GM13977 (cell line): ENCODE data around the gene DPY19L3.
"Not testable (repeated sequence)": the region's sequence is repeated elsewhere in the genome, so short reads cannot be mapped to it uniquely, and the experiment has no call there.

Experiments
- DNase-seq: peaks from one replicate; pipeline ENCODE4 v3.0.0; 2012; ENCODE audit warnings: low spot score
- in situ Hi-C: fragments of 300-500 bp; cut with MboI; formaldehyde crosslinking; loops from one replicate; pipeline ENCODE4 v1.12.0; 2022; ENCODE audit warnings: low sequenced_read_pairs, low pct_unique_long_range_greater_than_20kb, mixed read lengths, inconsistent platforms; ENCODE audit not compliant: unreplicated experiment
- TF ChIP-seq, protein P1 (sequence below): IDR thresholded peaks from 2 replicates; pipeline ENCODE4 v1.5.1; 2012; ENCODE audit warnings: mild to moderate bottlenecking, control low read depth; ENCODE audit not compliant: insufficient read depth; ENCODE audit errors: extremely low read depth, missing control alignments

The DPY19L3 gene

GRCh38 chr19:32372726-32373517 lies 32.6 kb upstream of the DPY19L3 start:
- TF ChIP-seq, protein P1, sequence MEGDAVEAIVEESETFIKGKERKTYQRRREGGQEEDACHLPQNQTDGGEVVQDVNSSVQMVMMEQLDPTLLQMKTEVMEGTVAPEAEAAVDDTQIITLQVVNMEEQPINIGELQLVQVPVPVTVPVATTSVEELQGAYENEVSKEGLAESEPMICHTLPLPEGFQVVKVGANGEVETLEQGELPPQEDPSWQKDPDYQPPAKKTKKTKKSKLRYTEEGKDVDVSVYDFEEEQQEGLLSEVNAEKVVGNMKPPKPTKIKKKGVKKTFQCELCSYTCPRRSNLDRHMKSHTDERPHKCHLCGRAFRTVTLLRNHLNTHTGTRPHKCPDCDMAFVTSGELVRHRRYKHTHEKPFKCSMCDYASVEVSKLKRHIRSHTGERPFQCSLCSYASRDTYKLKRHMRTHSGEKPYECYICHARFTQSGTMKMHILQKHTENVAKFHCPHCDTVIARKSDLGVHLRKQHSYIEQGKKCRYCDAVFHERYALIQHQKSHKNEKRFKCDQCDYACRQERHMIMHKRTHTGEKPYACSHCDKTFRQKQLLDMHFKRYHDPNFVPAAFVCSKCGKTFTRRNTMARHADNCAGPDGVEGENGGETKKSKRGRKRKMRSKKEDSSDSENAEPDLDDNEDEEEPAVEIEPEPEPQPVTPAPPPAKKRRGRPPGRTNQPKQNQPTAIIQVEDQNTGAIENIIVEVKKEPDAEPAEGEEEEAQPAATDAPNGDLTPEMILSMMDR: no peak
- no peak for DNase-seq
- in situ Hi-C loops: no loop called here

GRCh38 chr19:32373585-32374295 lies 31.8 kb upstream of the DPY19L3 start:
- no peak for DNase-seq
- TF ChIP-seq, protein P1: no peak
- in situ Hi-C loops: no loop called here

GRCh38 chr19:32374362-32374761 lies 31.2 kb upstream of the DPY19L3 start:
- in situ Hi-C loops, DNase-seq: not testable (repeated sequence)

- DNase-seq, in situ Hi-C loops: not testable (repeated sequence)
These were observed 28.5 kb upstream of the DPY19L3 start for GRCh38 chr19:32377088-32377487.

DNA sequence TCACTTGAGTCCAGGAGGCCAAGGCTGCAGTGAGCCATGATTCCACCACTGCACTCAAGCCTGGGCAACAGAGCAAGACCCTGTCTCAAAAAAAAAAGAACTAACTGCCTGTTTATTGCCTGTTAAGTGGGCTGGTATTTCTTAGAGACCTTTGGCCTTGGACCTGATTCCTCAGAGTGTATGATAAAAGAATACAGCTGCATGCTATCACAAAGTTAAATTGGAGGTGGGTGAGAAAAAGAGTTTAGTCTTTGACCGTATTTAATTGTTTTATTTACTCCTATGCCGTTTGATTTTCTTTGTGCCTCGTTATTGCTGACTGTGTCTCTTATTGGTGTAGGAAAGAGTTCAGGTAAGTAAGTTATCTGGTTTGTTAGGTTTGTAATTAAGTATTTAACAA lies 25.3 kb upstream of the DPY19L3 start:
- in situ Hi-C loops: no loop called here
- DNase-seq: no peak
- TF ChIP-seq, protein P1: no peak

GRCh38 chr19:32387701-32388392 lies 17.7 kb upstream of the DPY19L3 start:
- TF ChIP-seq, protein P1: no peak
- in situ Hi-C loops: no loop called here
- DNase-seq: no peak

- no peak for DNase-seq
- in situ Hi-C loops: no loop called here
- TF ChIP-seq, protein P1: no peak
These were observed 17.1 kb upstream of the DPY19L3 start for GRCh38 chr19:32388393-32388855.
